Epithelial cell of esophagus (primary cell): ENCODE results near the gene PDZD8.

Experiments used
- DNase-seq: peaks from one replicate; pipeline ENCODE4 v3.0.0; 2010; ENCODE audit warnings: low read depth
- H3K4me3 ChIP-seq: 2 replicates; pipeline ENCODE4 v1.5.1; 2011; ENCODE audit warnings: mild to moderate bottlenecking, low read length, control low read depth
- TF ChIP-seq, protein P1 (sequence below): IDR thresholded peaks from 2 replicates; pipeline ENCODE4 v1.5.1; 2011; ENCODE audit warnings: low read depth, mild to moderate bottlenecking, low read length, control low read depth, inconsistent platforms; ENCODE audit not compliant: insufficient read depth; ENCODE audit errors: missing control alignments

Gene PDZD8

GRCh38 chr10:117418121-117418520, 42.9 kb upstream of the PDZD8 start:
- TF ChIP-seq, protein P1, sequence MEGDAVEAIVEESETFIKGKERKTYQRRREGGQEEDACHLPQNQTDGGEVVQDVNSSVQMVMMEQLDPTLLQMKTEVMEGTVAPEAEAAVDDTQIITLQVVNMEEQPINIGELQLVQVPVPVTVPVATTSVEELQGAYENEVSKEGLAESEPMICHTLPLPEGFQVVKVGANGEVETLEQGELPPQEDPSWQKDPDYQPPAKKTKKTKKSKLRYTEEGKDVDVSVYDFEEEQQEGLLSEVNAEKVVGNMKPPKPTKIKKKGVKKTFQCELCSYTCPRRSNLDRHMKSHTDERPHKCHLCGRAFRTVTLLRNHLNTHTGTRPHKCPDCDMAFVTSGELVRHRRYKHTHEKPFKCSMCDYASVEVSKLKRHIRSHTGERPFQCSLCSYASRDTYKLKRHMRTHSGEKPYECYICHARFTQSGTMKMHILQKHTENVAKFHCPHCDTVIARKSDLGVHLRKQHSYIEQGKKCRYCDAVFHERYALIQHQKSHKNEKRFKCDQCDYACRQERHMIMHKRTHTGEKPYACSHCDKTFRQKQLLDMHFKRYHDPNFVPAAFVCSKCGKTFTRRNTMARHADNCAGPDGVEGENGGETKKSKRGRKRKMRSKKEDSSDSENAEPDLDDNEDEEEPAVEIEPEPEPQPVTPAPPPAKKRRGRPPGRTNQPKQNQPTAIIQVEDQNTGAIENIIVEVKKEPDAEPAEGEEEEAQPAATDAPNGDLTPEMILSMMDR, result no peak
- H3K4me3 ChIP-seq, result no peak overlapping the region
- peak; percentile 92 for DNase-seq

GRCh38 chr10:117417196-117417595, 42.0 kb upstream of the PDZD8 start:
- TF ChIP-seq, protein P1, result no peak
- H3K4me3 ChIP-seq, result no peak overlapping the region
- no peak for DNase-seq

- TF ChIP-seq, protein P1, result no peak
- H3K4me3 ChIP-seq, result no peak overlapping the region
- DNase-seq, result peak; percentile 93
Measured at GRCh38 chr10:117413928-117414618, 38.8 kb upstream of the PDZD8 start.

DNA sequence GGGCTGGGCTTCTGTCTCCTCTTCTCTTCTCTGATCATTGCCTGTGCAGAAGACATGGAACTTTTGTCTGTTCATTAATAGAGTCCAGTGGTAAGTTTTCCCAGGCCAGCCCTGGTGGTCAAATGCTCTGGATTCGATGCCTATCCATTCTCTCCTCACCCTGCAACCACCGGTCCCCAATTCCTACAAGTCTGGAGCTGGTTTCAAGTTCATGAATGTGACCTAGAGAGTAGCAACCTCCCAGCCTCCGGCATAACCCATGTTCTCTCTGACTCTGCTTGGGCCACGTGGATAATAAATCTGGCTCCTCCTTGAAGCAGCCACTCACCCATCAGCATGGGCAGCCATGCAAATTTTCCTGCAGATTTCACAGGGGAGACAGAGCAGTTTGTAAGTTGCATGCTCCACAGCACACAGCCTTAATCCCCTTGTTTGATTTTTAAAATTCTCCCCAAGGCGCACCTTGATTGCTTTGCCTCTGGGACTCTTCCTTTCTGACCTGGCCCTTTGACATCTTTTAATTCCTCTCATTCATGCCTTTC, 37.3 kb upstream of the PDZD8 start:
- no peak for DNase-seq
- H3K4me3 ChIP-seq, result no peak overlapping the region
- TF ChIP-seq, protein P1, result no peak

DNA sequence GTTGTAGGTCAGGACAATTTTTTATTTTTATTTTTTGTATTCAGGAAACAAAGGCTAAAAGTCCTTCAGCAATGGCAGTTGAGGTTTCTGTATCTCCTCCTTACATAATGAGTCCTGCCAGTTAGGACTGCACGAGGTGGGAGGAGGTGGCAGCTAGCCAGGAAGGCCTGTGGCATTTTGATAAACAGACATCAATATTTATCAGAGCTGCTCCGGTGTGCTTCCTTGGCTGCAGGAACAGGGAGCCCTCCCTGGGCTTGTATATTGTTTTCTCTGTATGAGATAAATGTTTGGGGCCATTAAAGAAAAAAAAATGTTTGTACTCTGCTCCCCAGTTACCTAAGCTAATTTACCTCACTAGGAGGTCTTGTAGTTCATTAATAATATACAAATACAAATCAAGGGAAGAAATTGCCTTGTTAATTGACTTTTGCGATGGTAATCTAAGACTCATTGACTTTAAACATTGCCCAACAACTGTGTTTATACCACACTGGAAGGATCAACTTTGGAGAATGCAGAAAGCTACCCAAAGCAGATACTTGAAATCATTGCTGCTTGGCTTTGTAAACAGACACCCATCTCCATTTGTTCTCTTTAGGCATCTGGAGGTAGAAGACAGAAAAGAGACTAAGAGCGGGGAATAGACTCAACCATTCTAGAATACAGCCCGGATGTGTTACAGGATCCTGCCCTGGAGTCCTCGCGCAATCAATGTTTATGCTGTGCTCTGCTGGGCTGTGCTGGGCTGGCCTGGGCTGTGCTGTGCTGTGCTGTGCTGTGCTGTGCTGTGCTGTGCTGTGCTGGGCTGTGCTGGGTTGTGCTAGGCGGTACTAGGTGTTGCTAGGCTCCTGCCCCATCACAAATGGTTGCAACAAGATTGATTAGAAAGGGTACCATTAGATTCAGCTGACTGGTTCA, 36.5 kb upstream of the PDZD8 start:
- TF ChIP-seq, protein P1, result no peak
- no peak overlapping the region for H3K4me3 ChIP-seq
- DNase-seq, result no peak

DNA sequence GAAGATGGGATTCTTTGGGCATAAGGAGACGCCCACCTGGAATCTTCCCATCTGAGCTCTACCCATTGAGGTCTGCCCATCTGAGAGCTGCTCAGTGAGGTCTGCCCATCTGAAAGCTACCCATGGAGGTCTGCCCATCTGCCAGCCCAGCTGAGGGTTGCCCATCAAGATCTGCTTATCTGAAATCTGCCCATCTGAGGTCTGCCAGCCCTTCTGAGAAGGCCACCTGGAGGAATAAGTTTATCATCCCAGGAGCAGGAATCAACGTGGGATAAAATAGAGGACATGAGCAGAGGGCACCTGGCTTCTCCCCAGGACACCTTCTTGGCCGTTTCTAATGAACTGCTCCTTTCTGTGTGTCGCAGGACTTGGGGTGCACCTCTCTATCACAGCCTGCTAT, 35.3 kb upstream of the PDZD8 start:
- TF ChIP-seq, protein P1, result no peak

More for the DNA sequence above, 35.3 kb upstream of the PDZD8 start:
- H3K4me3 ChIP-seq, result no peak overlapping the region
- DNase-seq, result no peak
